DMS 273 (cell line): Measurements from ENCODE around the gene PSMC5.
"Not testable (repeated sequence)": the region's sequence is repeated elsewhere in the genome, so short reads cannot be mapped to it uniquely, and the experiment has no call there.

Experiments used
- DNase-seq: peaks from one replicate; lab custom pipeline; 2025; ENCODE audit not compliant: unreplicated experiment; lab: John Stamatoyannopoulos, UW

Gene PSMC5

GRCh38 chr17:63870292-63870665 lies 43.0 kb downstream of the PSMC5 start:
- not testable (repeated sequence) for DNase-seq

GRCh38 chr17:63871646-63872365 lies 44.6 kb downstream of the PSMC5 start:
- DNase-seq, result not testable (repeated sequence)

- not testable (repeated sequence) for DNase-seq
These were observed 46.3 kb downstream of the PSMC5 start, which contains the start of gene CSH2 for GRCh38 chr17:63873577-63873976. CSH2 (minus strand) TSS chr17:63873677; CDS start chr17:63873614, 63 bp downstream.

GRCh38 chr17:63874061-63874626 lies 46.9 kb downstream of the PSMC5 start:
- not testable (repeated sequence) for DNase-seq

GRCh38 chr17:63874693-63875092 lies 47.5 kb downstream of the PSMC5 start:
- DNase-seq, result not testable (repeated sequence)

GRCh38 chr17:63878413-63878812 lies 51.2 kb downstream of the PSMC5 start:
- not testable (repeated sequence) for DNase-seq

GRCh38 chr17:63880706-63881105 lies 53.5 kb downstream of the PSMC5 start:
- DNase-seq, result no peak

- peak; percentile 44 for DNase-seq
These were observed 54.1 kb downstream of the PSMC5 start for GRCh38 chr17:63881337-63881736.
